GM18499 (cell line): ENCODE measurements around the gene POU6F2.
"Not testable (repeated sequence)": the region's sequence is repeated elsewhere in the genome, so short reads cannot be mapped to it uniquely, and the experiment has no call there.

ENCODE experiments used
- ATAC-seq: cut with Tn5 transposase; IDR thresholded peaks from one replicate; pipeline ENCODE4 v1.9.1; 2021; ENCODE audit warnings: moderate number of reproducible peaks; ENCODE audit not compliant: insufficient read depth, unreplicated experiment

The POU6F2 gene

GRCh38 chr7:38975944-38976392 is 1.7 kb upstream of the POU6F2 start:
- no peak for ATAC-seq

- ATAC-seq: no peak
Observed at GRCh38 chr7:38978491-38978890, 782 bp downstream of the POU6F2 start.

DNA sequence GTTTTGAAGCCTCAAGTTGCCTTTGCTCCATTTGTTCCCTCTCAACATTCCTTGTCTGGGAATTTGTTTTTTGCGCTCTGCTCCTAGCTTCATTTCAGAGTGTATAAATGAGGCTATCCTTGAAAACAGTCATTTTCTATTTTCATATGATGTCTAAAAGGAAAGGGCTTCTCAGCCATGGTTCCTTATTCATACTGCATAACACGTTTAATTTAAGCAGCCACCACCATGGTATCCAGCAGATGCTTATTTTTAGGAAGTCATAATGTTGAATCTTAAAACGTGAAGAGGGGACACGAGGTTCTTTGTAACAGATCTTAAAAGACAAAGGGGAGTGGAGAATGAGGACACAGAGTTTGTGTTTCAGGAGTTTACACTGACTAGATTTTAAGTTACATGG is 14.5 kb downstream of the POU6F2 start:
- no peak for ATAC-seq

- no peak for ATAC-seq
Observed at GRCh38 chr7:39001595-39001994, 23.9 kb downstream of the POU6F2 start.

- no peak for ATAC-seq
Observed at GRCh38 chr7:39002755-39003154, 25.0 kb downstream of the POU6F2 start.

DNA sequence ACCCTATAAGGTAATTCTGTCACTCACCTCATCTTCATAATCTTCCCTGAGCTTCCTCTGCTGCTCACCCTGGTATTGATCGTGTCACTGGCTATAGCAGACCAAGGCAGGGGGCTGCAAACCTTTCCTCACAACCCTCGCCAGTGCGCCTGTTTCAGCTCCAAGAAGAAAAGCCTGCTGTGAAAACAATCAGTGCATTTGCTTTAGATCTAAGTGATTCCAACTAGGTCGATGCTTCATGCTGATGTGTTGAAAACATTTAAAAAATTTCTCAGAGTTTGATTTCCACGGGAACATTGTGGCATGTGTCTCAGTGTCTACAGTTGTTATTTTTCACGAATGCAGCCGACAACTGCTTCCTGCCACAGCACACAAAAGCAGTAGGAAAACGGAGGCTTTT is 27.3 kb downstream of the POU6F2 start:
- ATAC-seq: no peak

GRCh38 chr7:39005461-39005860 is 27.8 kb downstream of the POU6F2 start:
- ATAC-seq: no peak

GRCh38 chr7:39013049-39013939 is 35.6 kb downstream of the POU6F2 start:
- ATAC-seq: not testable (repeated sequence)

DNA sequence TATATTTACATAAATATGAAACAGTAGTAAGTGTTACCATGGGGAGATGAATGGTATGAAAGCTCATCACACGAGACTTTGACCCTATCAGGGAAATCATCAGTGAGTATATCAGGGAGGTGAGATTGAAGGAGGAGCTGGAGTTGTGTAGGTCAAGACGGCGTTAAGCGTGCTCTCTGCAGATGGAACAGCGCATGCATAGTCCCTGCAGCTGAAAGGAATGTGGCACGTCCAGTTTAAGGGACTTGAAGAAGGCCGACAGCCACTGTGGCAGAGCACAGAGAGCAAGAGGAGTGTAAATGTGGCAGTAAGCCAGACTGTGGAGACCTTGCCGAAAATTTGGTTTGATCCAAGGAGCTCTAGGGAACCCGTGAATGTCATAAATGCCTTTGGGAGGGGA is 38.9 kb downstream of the POU6F2 start:
- ATAC-seq: no peak

DNA sequence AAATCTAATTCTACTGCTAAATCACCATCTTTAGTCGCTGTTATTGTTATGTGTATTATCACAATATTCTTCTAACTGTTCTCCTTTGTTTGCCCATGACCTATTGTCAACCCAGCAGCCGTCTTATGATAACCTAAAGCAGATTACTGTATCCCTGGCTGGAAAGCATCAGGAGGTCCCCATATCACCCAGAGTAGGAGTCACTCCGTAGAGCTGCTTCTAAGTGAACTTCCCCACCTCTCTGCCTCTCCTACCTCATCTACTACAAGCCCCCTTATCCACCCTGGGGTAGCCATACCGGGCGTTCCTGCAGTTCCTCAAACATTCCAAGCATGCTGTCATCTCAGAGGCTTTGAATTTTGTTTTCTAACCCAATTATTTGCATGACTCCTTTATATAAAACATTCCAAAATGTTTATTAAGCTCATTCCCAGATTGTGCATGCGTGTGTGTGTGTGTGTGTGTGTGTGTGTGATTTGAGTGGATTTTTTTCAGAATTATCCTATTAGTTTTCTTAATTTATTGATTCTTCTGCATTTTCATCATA is 39.7 kb downstream of the POU6F2 start:
- ATAC-seq: no peak

DNA sequence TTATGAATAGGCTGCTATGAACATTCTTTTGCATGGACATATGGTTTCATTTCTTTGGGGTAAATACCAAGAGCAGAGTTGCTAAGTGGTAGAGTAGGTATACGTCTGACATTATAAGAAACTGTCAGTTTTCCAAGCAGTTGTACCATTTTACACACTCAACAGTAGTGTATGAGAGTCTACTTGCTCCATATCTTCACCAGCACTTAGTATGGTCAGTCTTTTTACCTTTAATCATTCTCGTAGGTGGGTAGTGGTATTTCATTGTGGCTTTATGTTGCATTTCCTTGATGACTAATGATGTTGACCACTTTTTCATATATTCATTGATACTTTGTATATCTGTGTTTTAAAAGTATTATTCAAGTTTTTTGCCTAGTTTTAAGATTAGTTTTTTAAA is 45.1 kb downstream of the POU6F2 start:
- ATAC-seq: no peak

GRCh38 chr7:39027491-39027890 is 49.8 kb downstream of the POU6F2 start:
- no peak for ATAC-seq

DNA sequence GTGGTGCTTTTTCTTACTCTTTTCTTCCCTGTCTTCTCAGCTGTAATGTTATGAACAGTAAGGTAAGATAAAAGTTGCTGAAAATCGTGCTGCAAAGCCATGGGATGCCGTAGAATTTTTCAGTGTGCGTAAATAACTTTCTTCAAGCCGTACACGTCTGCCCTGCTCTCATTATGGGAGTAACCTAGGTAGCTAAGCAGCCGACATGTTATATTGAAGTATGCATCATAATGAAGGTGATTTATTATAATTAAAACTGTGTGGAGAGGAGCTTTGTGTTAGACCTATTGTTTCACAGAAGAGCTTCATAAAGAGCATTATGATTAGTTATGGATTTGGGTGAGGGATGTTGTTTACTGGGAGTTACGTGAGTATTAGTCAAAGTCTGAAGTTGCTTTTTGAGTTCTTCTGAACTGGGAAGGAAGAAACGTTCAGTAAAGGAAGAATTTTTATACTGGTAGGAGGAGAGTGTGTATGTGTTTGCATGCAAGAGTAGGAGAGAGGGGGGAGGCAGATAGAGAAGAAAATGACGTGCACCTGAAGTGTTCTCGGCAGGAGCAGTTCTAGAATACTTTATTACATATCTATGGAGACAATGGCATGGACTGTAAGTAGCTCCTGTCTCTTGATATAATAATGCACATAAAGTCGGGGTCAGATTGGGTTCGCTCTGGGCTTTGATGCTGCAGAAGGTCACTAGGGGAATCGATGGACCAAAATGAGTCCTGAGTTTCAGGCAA is 56.3 kb downstream of the POU6F2 start:
- no peak for ATAC-seq

DNA sequence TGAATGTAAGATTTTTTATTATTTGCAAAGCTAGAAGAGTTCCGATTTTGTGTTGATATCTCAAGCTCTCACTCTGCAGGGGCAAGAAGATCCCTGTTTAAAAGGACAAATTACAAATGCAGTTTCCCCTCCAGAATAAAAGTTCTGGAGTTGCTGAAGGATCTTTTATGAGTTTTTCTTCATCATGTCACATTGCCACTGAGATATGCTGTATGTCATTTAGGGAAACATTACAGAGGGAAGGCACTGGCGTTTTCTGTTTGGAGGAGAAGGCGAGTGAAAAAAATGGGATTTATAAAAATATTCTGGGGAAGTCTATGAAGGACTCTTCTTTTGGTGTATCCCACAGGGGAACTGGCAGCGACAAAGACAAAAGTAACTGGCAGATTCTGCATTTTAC is 57.4 kb downstream of the POU6F2 start:
- ATAC-seq: no peak

DNA sequence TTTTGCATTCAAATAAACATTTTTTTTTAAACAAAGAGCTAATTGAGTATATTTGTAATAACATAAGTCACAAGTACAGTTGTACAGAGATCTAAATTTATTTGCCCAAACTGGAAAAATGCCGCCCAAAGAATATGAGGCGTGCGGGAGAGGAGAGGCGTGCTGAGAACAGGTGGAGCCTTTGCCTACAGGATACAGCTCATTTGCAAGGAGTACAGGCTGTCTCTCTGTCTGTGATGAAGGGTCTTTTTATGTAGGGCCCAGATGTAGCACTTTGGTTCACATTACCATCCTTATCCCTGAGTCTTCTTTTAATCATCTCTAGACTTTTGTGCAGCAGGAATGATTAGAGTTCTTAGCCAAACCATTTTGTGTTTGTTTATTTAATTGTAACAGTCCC is 58.2 kb downstream of the POU6F2 start:
- no peak for ATAC-seq

- ATAC-seq: no peak
Observed at GRCh38 chr7:39042670-39043069, 65.0 kb downstream of the POU6F2 start.

GRCh38 chr7:39043531-39043930 is 65.8 kb downstream of the POU6F2 start:
- no peak for ATAC-seq

- no peak for ATAC-seq
Observed at GRCh38 chr7:39044489-39044888, 66.8 kb downstream of the POU6F2 start.

- ATAC-seq: no peak
Observed at GRCh38 chr7:39045231-39045630, 67.5 kb downstream of the POU6F2 start.

- ATAC-seq: no peak
Observed at GRCh38 chr7:39051279-39051678, 73.6 kb downstream of the POU6F2 start.

DNA sequence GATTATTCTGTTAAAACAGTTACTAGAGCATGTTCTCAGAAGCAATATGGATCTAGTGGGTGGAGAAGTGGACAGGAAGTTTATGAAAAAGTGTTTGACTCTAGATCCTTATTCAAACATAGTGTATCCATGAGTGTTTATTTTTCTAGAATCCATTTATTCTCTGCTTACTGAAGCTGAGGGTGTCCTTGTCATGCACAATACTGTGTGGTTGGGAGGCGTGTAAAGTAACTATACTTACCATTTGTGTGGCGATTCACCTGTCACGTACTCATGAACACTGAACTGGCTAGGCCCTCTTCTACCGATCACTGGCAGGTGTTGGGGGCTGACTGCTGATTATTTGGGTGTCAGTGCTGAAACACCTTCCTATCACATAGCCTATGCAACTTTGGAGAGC is 74.0 kb downstream of the POU6F2 start:
- ATAC-seq: no peak
